RWPE2 (cell line): ENCODE data around the gene GRM4.
"Not testable (repeated sequence)": the region's sequence is repeated elsewhere in the genome, so short reads cannot be mapped to it uniquely, and the experiment has no call there.

Experiments used
- ATAC-seq: fragments of 200-7000 bp; cut with Tn5 transposase; 3 replicates; pipeline ENCODE4 v1.9.1; 2021; ENCODE audit warnings: low read depth
- DNase-seq: peaks from one replicate; pipeline ENCODE4 v3.0.0-alpha.2; 2020; ENCODE audit warnings: low spot score
- H3K27ac ChIP-seq: fragments of 450-650 bp; 2 replicates; pipeline ENCODE4 v1.5.1; 2017; ENCODE audit warnings: mild to moderate bottlenecking; ENCODE audit not compliant: poor library complexity, severe bottlenecking
- H3K27me3 ChIP-seq: fragments of 250-450 bp; sonication (Bioruptor Pico); 2 replicates; pipeline ENCODE4 v1.5.1; 2021; ENCODE audit warnings: mild to moderate bottlenecking, moderate library complexity; ENCODE audit not compliant: insufficient read depth, poor library complexity, severe bottlenecking
- H3K36me3 ChIP-seq: fragments of 250-450 bp; sonication (Bioruptor Pico); 2 replicates; pipeline ENCODE4 v1.5.1; 2020; ENCODE audit warnings: low read depth, mild to moderate bottlenecking, moderate library complexity
- H3K4me1 ChIP-seq: fragments of 250-450 bp; sonication (Bioruptor Pico); 2 replicates; pipeline ENCODE4 v1.5.1; 2021; ENCODE audit warnings: mild to moderate bottlenecking, moderate library complexity; ENCODE audit not compliant: insufficient read depth, poor library complexity, severe bottlenecking
- H3K4me3 ChIP-seq: fragments of 250-450 bp; sonication (Bioruptor Pico); 2 replicates; pipeline ENCODE4 v1.5.1; 2021; ENCODE audit warnings: mild to moderate bottlenecking, moderate library complexity; ENCODE audit not compliant: severe bottlenecking
- H3K9me3 ChIP-seq: fragments of 250-450 bp; sonication (Bioruptor Pico); 2 replicates; pipeline ENCODE4 v1.5.1; 2021; ENCODE audit warnings: mild to moderate bottlenecking, moderate library complexity; ENCODE audit not compliant: severe bottlenecking
- CTCF ChIP-seq: fragments of 450-650 bp; IDR thresholded peaks from one replicate; pipeline ENCODE4 v1.5.1; 2017; ENCODE audit warnings: mild to moderate bottlenecking, moderate library complexity; ENCODE audit not compliant: poor library complexity, severe bottlenecking

Gene GRM4

GRCh38 chr6:34146021-34146782 lies at the start of gene GRM4:
Gene GRM4 (minus strand): TSS chr6:34146087. CDS start chr6:34133496, 12,591 bp downstream.
- Histone ChIP-seq H3K27ac (no peak within 1 kb of the TSS), H3K4me1 (no peaks in the 10 kb centered on the region), H3K27me3 (peaks cover 27% of the 10 kb centered on the region), H3K9me3 (no peaks in the 10 kb centered on the region), H3K4me3 (peak within 1 kb of the TSS; percentile 23), H3K36me3 (no peaks in the 10 kb centered on the region)
- TF ChIP-seq CTCF = no peak
- ATAC-seq = no peak
- peak; percentile 34 for DNase-seq

- Histone ChIP-seq H3K4me1 (no peaks in the 10 kb centered on the region), H3K4me3 (no peak overlapping the region), H3K36me3 (no peaks in the 10 kb centered on the region), H3K9me3 (no peaks in the 10 kb centered on the region), H3K27ac (no peak overlapping the region), H3K27me3 (no peaks in the 10 kb centered on the region)
- no peak for DNase-seq
- ATAC-seq = no peak
- no peak for TF ChIP-seq CTCF
Observed at GRCh38 chr6:34194772-34195171, 48.9 kb upstream of the GRM4 start.

GRCh38 chr6:34190504-34191122 lies 44.7 kb upstream of the GRM4 start:
- H3K27ac ChIP-seq = no peak overlapping the region
- DNase-seq (peak; percentile 29), ATAC-seq (no peak)
- no peak overlapping the region for H3K4me3 ChIP-seq
- no peak for TF ChIP-seq CTCF
- H3K27me3 ChIP-seq = no peaks in the 10 kb centered on the region
- no peaks in the 10 kb centered on the region for H3K4me1 ChIP-seq
- no peaks in the 10 kb centered on the region for H3K9me3 ChIP-seq
- no peaks in the 10 kb centered on the region for H3K36me3 ChIP-seq

- Histone ChIP-seq H3K27ac (no peak overlapping the region), H3K9me3 (no peaks in the 10 kb centered on the region), H3K4me3 (no peak overlapping the region), H3K27me3 (no peaks in the 10 kb centered on the region), H3K36me3 (no peaks in the 10 kb centered on the region), H3K4me1 (no peaks in the 10 kb centered on the region)
- ATAC-seq (no peak), DNase-seq (peak; percentile 25)
- no peak for TF ChIP-seq CTCF
Observed at GRCh38 chr6:34189806-34190503, 44.1 kb upstream of the GRM4 start.

- ATAC-seq, H3K4me1 ChIP-seq, H3K27me3 ChIP-seq, H3K9me3 ChIP-seq, H3K27ac ChIP-seq, H3K4me3 ChIP-seq, H3K36me3 ChIP-seq: not testable (repeated sequence)
- peak; percentile 12 for DNase-seq
Observed at GRCh38 chr6:34184726-34185125, 38.8 kb upstream of the GRM4 start.
